Stimulated activated CD4-positive, alpha-beta T cell treated with anti-CD3 and anti-CD28 coated beads, Interleukin-12 subunit alpha, Interleukin-12 subunit beta, amount 100 ng/mL, for 24 hours (primary cell): ENCODE results near the gene TAS2R13.

Experiments used
- DNase-seq, 2 experiments: peaks; one replicate each; pipeline ENCODE4 v3.0.0-alpha.2; 2020; ENCODE audit warnings: low read depth in 2 of 2

Gene TAS2R13

GRCh38 chr12:10909462-10909861 is at the start of gene TAS2R13:
Gene TAS2R13, minus strand, starts transcription at chr12:10909562. Its CDS starts 264 bp downstream, at chr12:10909298.
- DNase-seq: no peak

GRCh38 chr12:10957741-10958140 is 48.4 kb upstream of the TAS2R13 start:
- no peak for DNase-seq

GRCh38 chr12:10956085-10956484 is 46.7 kb upstream of the TAS2R13 start:
- no peak for DNase-seq

- no peak for DNase-seq
Measured at GRCh38 chr12:10952645-10953044, 43.3 kb upstream of the TAS2R13 start.

GRCh38 chr12:10943167-10943566 is 33.8 kb upstream of the TAS2R13 start:
- DNase-seq: no peak

GRCh38 chr12:10941916-10942607 is 32.7 kb upstream of the TAS2R13 start:
- DNase-seq: no peak

- DNase-seq: no peak
Measured at GRCh38 chr12:10941369-10941768, 32.0 kb upstream of the TAS2R13 start.

GRCh38 chr12:10940389-10940788 is 31.0 kb upstream of the TAS2R13 start:
- no peak for DNase-seq

- DNase-seq: no peak
Measured at GRCh38 chr12:10939163-10939562, 29.8 kb upstream of the TAS2R13 start, which contains the start of gene TAS2R14. Gene TAS2R14, minus strand, starts transcription at chr12:10939263. Its CDS starts 56 bp downstream, at chr12:10939207.

GRCh38 chr12:10936506-10936905 is 27.1 kb upstream of the TAS2R13 start:
- DNase-seq: no peak

- DNase-seq: no peak
Measured at GRCh38 chr12:10928746-10929286, 19.5 kb upstream of the TAS2R13 start, which contains the start of gene PRH2. Gene PRH2, plus strand, starts transcription at chr12:10929236. Its CDS starts 38 bp downstream, at chr12:10929274.

- DNase-seq: no peak
Measured at GRCh38 chr12:10926269-10926668, 16.9 kb upstream of the TAS2R13 start.

- no peak for DNase-seq
Measured at GRCh38 chr12:10919809-10920208, 10.4 kb upstream of the TAS2R13 start.

- no peak for DNase-seq
Measured at GRCh38 chr12:10910380-10910779, 1.0 kb upstream of the TAS2R13 start.

- DNase-seq: no peak
Measured at GRCh38 chr12:10904686-10905085, 4.7 kb downstream of the TAS2R13 start.

GRCh38 chr12:10901427-10901826 is 7.9 kb downstream of the TAS2R13 start:
- no peak for DNase-seq

GRCh38 chr12:10900972-10901371 is 8.4 kb downstream of the TAS2R13 start:
- DNase-seq: no peak

- DNase-seq: no peak
Measured at GRCh38 chr12:10900530-10900929, 8.8 kb downstream of the TAS2R13 start.

- no peak for DNase-seq
Measured at GRCh38 chr12:10896854-10897253, 12.5 kb downstream of the TAS2R13 start.

- DNase-seq: no peak
Measured at GRCh38 chr12:10891937-10892336, 17.4 kb downstream of the TAS2R13 start.

- no peak for DNase-seq
Measured at GRCh38 chr12:10889226-10889625, 20.1 kb downstream of the TAS2R13 start.

GRCh38 chr12:10884086-10884725 is 25.2 kb downstream of the TAS2R13 start, which contains the start of gene PRH1:
Gene PRH1, minus strand, starts transcription at chr12:10884255. Its CDS starts 38 bp downstream, at chr12:10884217.
- no peak for DNase-seq

- no peak for DNase-seq
Measured at GRCh38 chr12:10873378-10873777, 36.0 kb downstream of the TAS2R13 start.
